A549 treated with DMSO at 1 μM for 4 hours (cell line): ENCODE results near the gene PLA2R1. TPM values are rescaled to one million over a fixed set of nuclear protein-coding genes. Genes with fewer than 3 reads are reported as not detected.

Experiments
- total RNA-seq: library from RNA; stranded (reverse); fragments of 200-300 nt; extraction: Qiagen RNA extraction; gene quantifications from 5 replicates; pipeline ENCODE4 v1.2.3, GENCODE V29; 2022; ENCODE audit warnings: low read depth

PLA2R1 gene
- 1.8 to 3.8 TPM (median 2.5 TPM) in 5 replicates for total RNA-seq

DNA sequence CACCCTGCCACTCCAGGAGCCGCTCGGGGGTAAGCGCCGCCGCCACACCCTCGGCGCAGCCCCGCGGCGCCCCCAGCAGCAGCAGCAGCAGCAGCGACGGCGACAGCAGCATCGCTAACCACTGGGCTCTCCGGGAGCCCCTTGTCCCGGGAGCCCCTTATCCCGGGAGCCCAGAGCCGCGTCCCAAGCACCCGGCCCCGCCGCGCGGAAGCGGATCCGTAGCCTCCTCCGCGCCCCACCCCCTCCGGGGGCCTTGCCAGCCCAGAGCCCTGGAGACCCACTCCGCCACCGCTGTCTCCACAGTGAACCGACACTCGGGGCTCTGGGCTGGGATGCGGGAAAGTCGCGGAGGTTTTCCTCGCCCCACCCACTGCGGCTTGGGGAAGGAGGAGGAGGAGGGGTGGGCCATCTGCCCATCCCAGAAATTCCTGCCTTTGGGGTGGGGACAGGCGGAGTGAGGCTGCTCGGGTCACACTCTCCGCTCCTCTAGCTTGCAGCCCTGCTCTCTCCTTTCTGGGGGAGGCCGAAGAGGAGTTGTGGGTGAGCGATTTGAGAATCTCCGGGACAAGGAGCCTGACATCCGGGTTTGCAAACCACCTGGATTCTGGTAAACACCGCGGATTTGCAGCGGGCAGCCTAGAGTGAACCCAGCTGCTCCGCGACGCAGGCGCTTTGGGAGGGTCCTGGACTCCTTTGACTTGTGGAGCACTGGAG, at the start of gene PLA2R1:
TSS of gene PLA2R1 (minus strand) at position 324 of the 714 bp plus-strand sequence. CDS start at position 112, 212 bp downstream.

DNA sequence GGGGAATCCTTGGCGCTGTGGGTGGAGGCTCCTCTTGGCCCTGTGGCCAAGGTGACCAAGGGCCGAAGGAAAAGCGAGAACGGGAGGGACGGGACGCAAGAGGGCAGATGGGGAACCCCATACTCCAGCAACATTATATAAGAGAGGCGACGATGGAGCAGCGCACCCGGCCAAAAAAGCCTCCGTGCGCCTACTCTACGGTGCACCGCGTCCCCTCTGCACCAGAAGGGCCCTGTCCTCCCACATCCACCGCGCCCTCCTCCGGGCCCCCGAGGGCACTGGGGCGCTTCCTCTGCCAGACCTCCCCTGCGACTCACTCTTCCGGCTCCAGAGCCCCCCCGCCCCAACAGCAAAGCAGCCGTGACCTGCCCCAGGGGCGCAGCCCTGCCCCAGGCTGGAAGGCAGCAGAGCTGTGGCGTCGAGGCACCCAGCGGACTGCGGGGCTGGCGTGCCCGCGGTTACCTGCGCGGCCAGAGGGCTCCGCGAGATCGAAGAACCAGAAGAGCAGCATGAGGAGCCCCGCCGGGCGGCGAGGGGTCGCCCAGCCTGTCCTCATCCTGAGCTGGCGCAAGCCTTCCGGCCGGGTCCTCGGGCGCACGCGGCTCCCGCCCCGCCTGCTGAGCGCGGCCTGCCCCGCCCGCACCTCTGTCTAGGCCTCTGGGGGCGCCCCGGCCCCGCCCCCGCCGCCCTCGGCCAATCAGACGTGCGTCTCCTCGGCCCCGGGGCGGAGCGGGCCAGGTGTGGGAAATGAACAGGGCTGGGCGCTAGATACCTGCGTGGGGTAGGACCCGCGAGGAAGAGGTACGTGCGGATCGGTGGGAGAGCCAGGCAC, 158.1 kb downstream of the PLA2R1 start, which contains the start of gene LY75:
TSS of gene LY75 (minus strand) at position 630 of the 832 bp plus-strand sequence.

Other genes starting within 250 kb of the PLA2R1 start
- gene LY75, start 157.9 kb downstream of the PLA2R1 start, total RNA-seq, result 0.03 to 0.15 TPM (median 0.11 TPM) in 5 replicates
- 0.56 to 1.8 TPM (median 1.0 TPM) in 5 replicates for gene ITGB6, start 137.7 kb upstream of the PLA2R1 start, total RNA-seq